Cardiac fibroblast (primary cell): ENCODE results near the gene IL23R.
A peak's percentile ranks its signal among the peaks of the same experiment; 100 is the strongest.

Experiments
- DNase-seq, 2 donors: peaks; one replicate each; pipeline versions ENCODE4 v3.0.0 to v3.0.0-alpha.2; 2010; ENCODE audit warnings: low read depth in 2 of 2
- H3K4me3 ChIP-seq, 2 donors: replicated peaks in 1 of 2; 1 replicate in 1 of 2; 2 replicates in 1 of 2; pipeline ENCODE4 v1.5.1; 2011; ENCODE audit warnings: low read depth in 2 of 2, low read length in 2 of 2, mild to moderate bottlenecking in 2 of 2, moderate library complexity in 1 of 2
- TF ChIP-seq, protein P1 (sequence below): IDR thresholded peaks from one replicate; pipeline ENCODE4 v1.5.1; 2011; ENCODE audit warnings: low read depth, mild to moderate bottlenecking, low read length, inconsistent platforms

IL23R gene

DNA sequence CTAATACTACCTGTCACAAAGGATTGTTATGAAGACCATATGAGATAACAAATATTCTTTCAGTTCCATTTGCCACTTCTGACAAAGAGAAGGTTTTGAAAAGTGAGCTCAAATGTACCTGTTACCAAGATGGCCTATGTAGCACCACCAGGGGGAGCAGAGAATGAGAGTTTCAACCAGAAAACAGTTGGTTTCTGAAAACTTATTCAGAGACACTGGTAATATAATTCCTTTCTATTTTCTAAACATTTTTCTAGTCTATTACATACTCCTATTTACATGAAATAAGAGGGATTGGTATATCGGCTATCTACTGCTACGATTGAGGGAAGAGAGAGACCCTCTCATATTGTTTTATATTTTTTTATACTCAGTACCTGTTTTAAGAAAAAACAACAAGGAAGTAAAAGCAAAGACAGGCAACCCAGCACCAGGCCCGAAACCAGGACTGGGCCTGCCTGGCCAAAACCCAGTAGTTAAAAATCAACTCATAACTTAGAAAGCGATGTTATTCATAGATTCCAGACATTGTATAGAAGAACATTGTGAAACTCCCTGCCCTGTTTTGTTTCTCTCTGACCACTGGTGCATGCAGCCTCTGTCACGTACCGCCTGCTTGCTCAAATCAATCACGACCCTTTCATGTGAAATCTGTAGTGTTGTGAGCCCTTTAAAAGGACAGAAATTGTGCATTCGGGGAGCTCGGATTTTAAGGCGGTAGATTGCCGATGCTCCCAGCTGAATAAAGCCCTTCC, 48.3 kb downstream of the IL23R start:
- TF ChIP-seq, protein P1, sequence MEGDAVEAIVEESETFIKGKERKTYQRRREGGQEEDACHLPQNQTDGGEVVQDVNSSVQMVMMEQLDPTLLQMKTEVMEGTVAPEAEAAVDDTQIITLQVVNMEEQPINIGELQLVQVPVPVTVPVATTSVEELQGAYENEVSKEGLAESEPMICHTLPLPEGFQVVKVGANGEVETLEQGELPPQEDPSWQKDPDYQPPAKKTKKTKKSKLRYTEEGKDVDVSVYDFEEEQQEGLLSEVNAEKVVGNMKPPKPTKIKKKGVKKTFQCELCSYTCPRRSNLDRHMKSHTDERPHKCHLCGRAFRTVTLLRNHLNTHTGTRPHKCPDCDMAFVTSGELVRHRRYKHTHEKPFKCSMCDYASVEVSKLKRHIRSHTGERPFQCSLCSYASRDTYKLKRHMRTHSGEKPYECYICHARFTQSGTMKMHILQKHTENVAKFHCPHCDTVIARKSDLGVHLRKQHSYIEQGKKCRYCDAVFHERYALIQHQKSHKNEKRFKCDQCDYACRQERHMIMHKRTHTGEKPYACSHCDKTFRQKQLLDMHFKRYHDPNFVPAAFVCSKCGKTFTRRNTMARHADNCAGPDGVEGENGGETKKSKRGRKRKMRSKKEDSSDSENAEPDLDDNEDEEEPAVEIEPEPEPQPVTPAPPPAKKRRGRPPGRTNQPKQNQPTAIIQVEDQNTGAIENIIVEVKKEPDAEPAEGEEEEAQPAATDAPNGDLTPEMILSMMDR = peak; percentile 65
- peak; percentile 34 to 51 for DNase-seq
- no peak overlapping the region for H3K4me3 ChIP-seq

DNA sequence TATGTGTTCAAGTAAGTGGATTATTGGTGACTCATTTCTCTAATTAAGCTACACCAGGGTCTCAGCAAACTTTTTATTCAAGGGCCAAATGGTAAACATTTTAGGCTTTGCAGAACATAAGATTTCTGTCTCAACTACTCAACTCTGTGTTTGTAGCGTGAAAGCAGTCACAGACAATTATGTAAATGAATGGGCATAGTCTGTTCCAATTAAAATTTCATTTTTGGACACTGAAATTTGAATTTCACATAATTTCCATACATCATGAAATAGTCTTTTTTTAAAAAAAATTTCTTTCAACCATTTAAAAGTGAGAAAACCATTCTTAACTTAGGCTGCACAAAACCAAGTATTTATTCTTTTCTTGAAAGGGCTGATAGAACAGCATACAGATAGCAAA, 50.1 kb downstream of the IL23R start:
- TF ChIP-seq, protein P1 = no peak
- H3K4me3 ChIP-seq = no peak overlapping the region
- DNase-seq = no peak

DNA sequence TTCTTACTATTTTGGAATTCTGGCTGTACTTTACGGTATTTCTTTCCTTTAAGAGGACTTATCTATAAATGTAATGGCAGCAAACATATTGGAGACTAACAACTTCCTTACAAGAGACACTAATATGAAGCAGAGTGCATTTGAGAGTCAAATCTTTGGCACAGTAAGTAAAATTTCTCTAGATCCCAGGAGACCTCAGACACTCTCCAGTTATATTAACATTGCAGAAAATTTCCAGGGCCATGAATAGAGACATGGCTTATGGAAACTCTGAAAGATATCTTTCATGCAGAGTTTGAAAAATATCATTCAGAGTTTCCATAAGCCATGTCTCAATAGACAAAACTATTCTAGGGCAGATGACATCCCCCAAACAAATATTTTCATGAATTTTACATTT, 51.2 kb downstream of the IL23R start:
- no peak for DNase-seq
- H3K4me3 ChIP-seq = no peak overlapping the region
- TF ChIP-seq, protein P1 = no peak

DNA sequence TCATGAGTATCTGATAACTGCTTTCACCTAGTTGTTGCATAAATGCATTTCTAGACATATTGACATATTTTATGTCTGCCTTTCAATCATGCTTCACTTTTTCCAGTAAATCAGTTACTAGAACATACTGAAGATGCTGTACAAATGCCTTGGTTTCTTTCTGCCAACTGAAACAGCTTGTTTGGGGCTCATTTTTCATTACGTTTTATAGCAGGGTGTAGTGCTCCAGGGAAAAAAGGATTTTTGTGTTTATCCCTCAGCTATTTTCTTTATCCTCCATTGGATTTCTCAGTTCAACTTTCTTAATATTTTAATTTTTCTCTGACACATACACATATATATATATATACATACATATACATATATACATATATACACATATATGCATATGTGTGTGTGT, 51.7 kb downstream of the IL23R start:
- H3K4me3 ChIP-seq = no peak overlapping the region
- TF ChIP-seq, protein P1 = no peak
- no peak for DNase-seq

DNA sequence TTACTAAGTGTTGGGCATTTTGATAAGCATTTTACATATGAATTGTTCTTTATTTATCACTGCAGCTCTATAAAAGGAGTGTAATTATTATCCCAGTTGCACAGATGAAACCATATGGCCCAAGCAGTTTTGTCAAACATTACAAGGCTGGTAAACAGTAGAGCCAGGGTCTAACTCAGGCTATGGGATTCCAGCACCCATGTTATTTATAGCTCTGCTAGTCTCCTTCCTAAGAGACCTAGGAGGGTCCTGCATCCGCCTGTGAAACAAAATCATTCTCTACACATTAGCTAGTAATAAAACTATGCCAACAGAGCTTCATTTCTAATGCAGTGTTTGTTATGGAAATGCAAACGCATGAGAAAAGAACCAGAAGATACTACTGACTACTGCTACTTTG, 58.6 kb downstream of the IL23R start:
- TF ChIP-seq, protein P1 = no peak

DNA sequence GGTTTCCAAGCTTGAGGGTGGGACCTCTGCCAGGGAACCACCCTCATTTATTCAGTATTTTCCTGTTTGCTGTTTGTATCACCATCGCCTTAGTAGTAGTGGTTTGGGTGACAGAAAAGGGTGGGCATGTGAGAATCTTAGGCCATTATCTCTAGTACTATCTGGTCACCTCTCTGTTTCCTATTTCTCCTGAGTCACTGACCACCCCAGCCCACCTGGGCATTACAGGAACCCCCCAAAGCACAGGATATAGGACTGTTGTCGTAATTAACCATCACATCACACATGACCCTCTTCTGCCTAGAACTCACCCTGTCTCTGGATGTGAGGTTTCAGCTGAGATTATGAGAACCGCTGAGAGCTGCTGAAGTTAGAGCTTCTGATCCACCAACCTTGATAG, 60.4 kb downstream of the IL23R start:
- no peak overlapping the region for H3K4me3 ChIP-seq
- DNase-seq = no peak
- TF ChIP-seq, protein P1 = no peak

More for the DNA sequence above, 58.6 kb downstream of the IL23R start:
- no peak for DNase-seq
- no peak overlapping the region for H3K4me3 ChIP-seq

DNA sequence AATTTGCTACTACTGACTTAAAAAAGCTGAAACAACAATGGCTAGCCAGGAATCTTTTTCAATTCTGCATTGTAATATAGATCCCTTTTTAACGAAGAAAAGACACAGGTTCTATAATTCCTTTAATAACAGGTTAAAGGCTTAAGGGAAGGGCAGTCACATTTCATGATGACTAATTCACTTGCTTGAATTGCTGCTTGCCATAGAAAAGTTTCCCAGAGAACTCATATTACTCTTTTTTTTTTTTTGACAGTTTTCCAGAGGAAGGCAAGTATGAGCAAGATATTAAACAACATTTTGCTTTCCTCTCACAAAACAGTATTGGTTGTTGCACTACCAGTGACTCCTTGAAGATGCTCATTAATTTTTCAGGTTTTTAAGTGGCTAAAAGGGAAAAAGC, 60.9 kb downstream of the IL23R start:
- H3K4me3 ChIP-seq = no peak overlapping the region
- TF ChIP-seq, protein P1 = no peak
- peak; percentile 12 to 15 for DNase-seq
